ENCODE data around the gene DCANP1.

- no peak for TF ChIP-seq CTCF (optimal IDR thresholded peaks at IDR 0.05 in 1 of 3, IDR thresholded peaks at IDR 0.05 in 1 of 3, conservative IDR thresholded peaks at IDR 0.05 in 1 of 3; ENCODE audit: extremely low read depth in 1 of 3, insufficient read depth in 2 of 3, low read length in 3 of 3)
- no peak for TF ChIP-seq EZH2 (IDR thresholded peaks at IDR 0.05; ENCODE audit: low read length)
Observed at GRCh38 chr5:135437422-135437795, 9.7 kb downstream of the DCANP1 start.

All from keratinocyte (primary cell).